GM23338 (cell line): ENCODE measurements around the gene DDX41. TPM values are rescaled to one million over a fixed set of nuclear protein-coding genes. Genes with fewer than 3 reads are reported as not detected.

ENCODE experiments used
- ATAC-seq: fragments of 200-7000 bp; cut with Tn5 transposase; 3 replicates; pipeline ENCODE4 v1.9.1; 2020
- DNase-seq: peaks from one replicate; pipeline ENCODE4 v3.0.0-alpha.2; 2015; ENCODE audit warnings: low spot score
- H2AFZ ChIP-seq: fragments of 200-600 bp; sonication (generic); 2 replicates; pipeline ENCODE4 v1.8.0; 2016; ENCODE audit warnings: antibody characterized with exemption, mild to moderate bottlenecking, moderate library complexity
- H3F3A ChIP-seq: fragments of 200-600 bp; sonication (generic); replicated peaks from 2 replicates; pipeline ENCODE4 v1.8.0; 2017; ENCODE audit warnings: antibody characterized with exemption, mixed run types, low read depth
- H3K27ac ChIP-seq: fragments of 200-600 bp; sonication (generic); 2 replicates; pipeline ENCODE4 v1.6.1; 2016; ENCODE audit warnings: low read depth
- H3K27me3 ChIP-seq: fragments of 200-600 bp; sonication (generic); 2 replicates; pipeline ENCODE4 v1.8.0; 2016; ENCODE audit warnings: mild to moderate bottlenecking, mixed run types, moderate library complexity; ENCODE audit not compliant: insufficient read depth
- H3K36me3 ChIP-seq: fragments of 200-600 bp; sonication (generic); 2 replicates; pipeline ENCODE4 v1.8.0; 2016; ENCODE audit warnings: mild to moderate bottlenecking; ENCODE audit not compliant: insufficient read depth
- H3K4me1 ChIP-seq: fragments of 200-600 bp; sonication (generic); 2 replicates; pipeline ENCODE4 v1.8.0; 2016; ENCODE audit warnings: mild to moderate bottlenecking, moderate library complexity; ENCODE audit not compliant: insufficient read depth
- H3K4me2 ChIP-seq: fragments of 200-600 bp; sonication (generic); 2 replicates; pipeline ENCODE4 v1.7.1; 2017; ENCODE audit warnings: mixed run types
- H3K4me3 ChIP-seq: fragments of 200-600 bp; sonication (generic); 2 replicates; pipeline ENCODE4 v1.6.1; 2016; ENCODE audit warnings: mixed run types
- H3K79me2 ChIP-seq: fragments of 200-600 bp; sonication (generic); replicated peaks from 2 replicates; pipeline ENCODE4 v1.8.0; 2017; ENCODE audit warnings: mild to moderate bottlenecking; ENCODE audit not compliant: insufficient read depth
- H3K9me2 ChIP-seq: fragments of 200-600 bp; sonication (generic); 2 replicates; pipeline ENCODE4 v1.8.0; 2017; ENCODE audit not compliant: insufficient read depth
- H4K20me1 ChIP-seq: fragments of 200-600 bp; sonication (generic); replicated peaks from 2 replicates; pipeline ENCODE4 v1.8.0; 2017; ENCODE audit warnings: mild to moderate bottlenecking; ENCODE audit not compliant: insufficient read depth
- H3K27ac Mint-ChIP-seq: 2 replicates; pipeline ENCODE4 v1.8.0; 2020; ENCODE audit warnings: inconsistent platforms, mild to moderate bottlenecking, moderate library complexity, mixed read lengths
- H3K27me3 Mint-ChIP-seq: 3 replicates; pipeline ENCODE4 v1.8.0; 2022; ENCODE audit warnings: low read depth, mild to moderate bottlenecking, moderate library complexity, mixed read lengths, inconsistent platforms; ENCODE audit not compliant: insufficient read depth, poor library complexity
- H3K36me3 Mint-ChIP-seq: 3 replicates; pipeline ENCODE4 v1.8.0; 2021; ENCODE audit warnings: low read depth, mild to moderate bottlenecking, inconsistent platforms, moderate library complexity, mixed read lengths
- H3K4me1 Mint-ChIP-seq: 3 replicates; pipeline ENCODE4 v1.8.0; 2020; ENCODE audit warnings: mild to moderate bottlenecking, inconsistent platforms, mixed read lengths
- H3K4me3 Mint-ChIP-seq: 3 replicates; pipeline ENCODE4 v1.8.0; 2021; ENCODE audit warnings: moderate library complexity, mild to moderate bottlenecking, inconsistent platforms, mixed read lengths
- H3K9me3 Mint-ChIP-seq: 3 replicates; pipeline ENCODE4 v1.8.0; 2020; ENCODE audit warnings: moderate library complexity, mild to moderate bottlenecking, inconsistent platforms, mixed read lengths
- CREB1 ChIP-seq: fragments of 250-450 bp; sonication (Bioruptor Pico); IDR thresholded peaks from 2 replicates; pipeline ENCODE4 v1.5.0; 2020; ENCODE audit warnings: low read depth, mild to moderate bottlenecking, moderate library complexity
- ETS1 ChIP-seq: IDR thresholded peaks from 2 replicates; pipeline ENCODE4 v1.6.1; 2016; ENCODE audit warnings: antibody characterized with exemption
- EZH2 ChIP-seq: fragments of 200-600 bp; sonication (generic); IDR thresholded peaks from one replicate; pipeline ENCODE4 v1.8.0; 2017; ENCODE audit warnings: antibody characterized with exemption, mild to moderate bottlenecking, low read depth; ENCODE audit not compliant: unreplicated experiment
- EZH2phosphoT487 ChIP-seq: fragments of 200-600 bp; sonication (generic); IDR thresholded peaks from one replicate; pipeline ENCODE4 v1.8.1; 2018; ENCODE audit warnings: antibody characterized with exemption; ENCODE audit not compliant: unreplicated experiment
- JUNB ChIP-seq: IDR thresholded peaks from one replicate; pipeline ENCODE4 v1.6.1; 2016; ENCODE audit warnings: antibody characterized with exemption; ENCODE audit not compliant: unreplicated experiment
- NANOG ChIP-seq: IDR thresholded peaks from 2 replicates; pipeline ENCODE4 v1.6.1; 2016; ENCODE audit warnings: antibody characterized with exemption, borderline replicate concordance
- POLR2AphosphoS5 ChIP-seq: IDR thresholded peaks from 2 replicates; pipeline ENCODE4 v1.6.1; 2016; ENCODE audit warnings: antibody characterized with exemption, low read depth
- STAT1 ChIP-seq: IDR thresholded peaks from one replicate; pipeline ENCODE4 v1.6.1; 2016; ENCODE audit warnings: antibody characterized with exemption; ENCODE audit not compliant: unreplicated experiment
- ZNF114 ChIP-seq: fragments of 250-450 bp; sonication (Bioruptor Pico); IDR thresholded peaks from 2 replicates; pipeline ENCODE4 v1.5.0; 2020; ENCODE audit warnings: mild to moderate bottlenecking, moderate library complexity
- ZNF331 ChIP-seq: fragments of 250-450 bp; sonication (Bioruptor Pico); IDR thresholded peaks from 2 replicates; pipeline ENCODE4 v1.5.0; 2020; ENCODE audit warnings: low read depth, mild to moderate bottlenecking, moderate library complexity
- polyA plus RNA-seq: library from polyadenylated mRNA; unstranded; fragments of >200 nt; fragmentation: Nextera tagmentation; extraction: Ambion mirVana; gene quantifications from 2 replicates; pipeline ENCODE4 v1.2.1, GENCODE V29; 2016
- total RNA-seq: library from RNA; depleted of rRNA; stranded (reverse); fragments of >200 nt; shearing (Covaris generic); gene quantifications from 2 replicates; pipeline ENCODE4 v1.2.3, GENCODE V29; 2014
- TF ChIP-seq, protein P1 (sequence below), 2 experiments: fragments of 200-600 bp in 1 of 2; sonication (generic) in 1 of 2; conservative IDR thresholded peaks; 2 replicates each; pipeline versions ENCODE4 v1.5.1 to v1.6.1; 2016 to 2017; ENCODE audit warnings: antibody characterized with exemption in 2 of 2, low read depth in 2 of 2, mild to moderate bottlenecking in 2 of 2, moderate library complexity in 1 of 2

Gene DDX41
- total and polyA plus RNA-seq, 2 experiments from 2014 or later = 67.1 to 139 TPM

GRCh38 chr5:177540438-177540837, 23.7 kb upstream of the DDX41 start:
- no peak overlapping the region for H3K27ac Mint-ChIP-seq
- no peak overlapping the region for H3K4me3 Mint-ChIP-seq
- Histone ChIP-seq H3K4me3 (no peak overlapping the region), H3K27me3 (no peaks in the 10 kb centered on the region), H4K20me1 (peaks cover 56% of the 10 kb centered on the region), H2AFZ (no peak overlapping the region), H3F3A (0 out of 2 replicates have a peak, but pooled peaks cover 14% of the 10 kb centered on the region), H3K27ac (no peak overlapping the region), H3K36me3 (peaks cover 7% of the 10 kb centered on the region), H3K4me2 (no peak overlapping the region), H3K9me2 (no peaks in the 10 kb centered on the region), H3K4me1 (no peaks in the 10 kb centered on the region), H3K79me2 (peaks cover 55% of the 10 kb centered on the region)
- peaks cover 27% of the 10 kb centered on the region for H3K36me3 Mint-ChIP-seq
- no peak for TF ChIP-seq POLR2AphosphoS5
- no peak for TF ChIP-seq EZH2
- TF ChIP-seq, protein P1, sequence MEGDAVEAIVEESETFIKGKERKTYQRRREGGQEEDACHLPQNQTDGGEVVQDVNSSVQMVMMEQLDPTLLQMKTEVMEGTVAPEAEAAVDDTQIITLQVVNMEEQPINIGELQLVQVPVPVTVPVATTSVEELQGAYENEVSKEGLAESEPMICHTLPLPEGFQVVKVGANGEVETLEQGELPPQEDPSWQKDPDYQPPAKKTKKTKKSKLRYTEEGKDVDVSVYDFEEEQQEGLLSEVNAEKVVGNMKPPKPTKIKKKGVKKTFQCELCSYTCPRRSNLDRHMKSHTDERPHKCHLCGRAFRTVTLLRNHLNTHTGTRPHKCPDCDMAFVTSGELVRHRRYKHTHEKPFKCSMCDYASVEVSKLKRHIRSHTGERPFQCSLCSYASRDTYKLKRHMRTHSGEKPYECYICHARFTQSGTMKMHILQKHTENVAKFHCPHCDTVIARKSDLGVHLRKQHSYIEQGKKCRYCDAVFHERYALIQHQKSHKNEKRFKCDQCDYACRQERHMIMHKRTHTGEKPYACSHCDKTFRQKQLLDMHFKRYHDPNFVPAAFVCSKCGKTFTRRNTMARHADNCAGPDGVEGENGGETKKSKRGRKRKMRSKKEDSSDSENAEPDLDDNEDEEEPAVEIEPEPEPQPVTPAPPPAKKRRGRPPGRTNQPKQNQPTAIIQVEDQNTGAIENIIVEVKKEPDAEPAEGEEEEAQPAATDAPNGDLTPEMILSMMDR (conservative IDR thresholded peaks at IDR 0.05; ENCODE audit: low read depth in 2 of 2) = no peak
- no peak for TF ChIP-seq EZH2phosphoT487
- no peak for TF ChIP-seq CREB1 (CRISPR knock-in tag)
- TF ChIP-seq JUNB = no peak
- TF ChIP-seq ETS1 = no peak
- TF ChIP-seq NANOG = no peak
- TF ChIP-seq STAT1 = no peak
- TF ChIP-seq ZNF331 (CRISPR knock-in tag) = no peak
- ATAC-seq (no peak), DNase-seq (no peak)
- H3K4me1 Mint-ChIP-seq = peaks cover 3% of the 10 kb centered on the region; the same call in 2 of the 3 replicates
- no peaks in the 10 kb centered on the region for H3K9me3 Mint-ChIP-seq
- H3K27me3 Mint-ChIP-seq = peaks cover 2% of the 10 kb centered on the region

DNA sequence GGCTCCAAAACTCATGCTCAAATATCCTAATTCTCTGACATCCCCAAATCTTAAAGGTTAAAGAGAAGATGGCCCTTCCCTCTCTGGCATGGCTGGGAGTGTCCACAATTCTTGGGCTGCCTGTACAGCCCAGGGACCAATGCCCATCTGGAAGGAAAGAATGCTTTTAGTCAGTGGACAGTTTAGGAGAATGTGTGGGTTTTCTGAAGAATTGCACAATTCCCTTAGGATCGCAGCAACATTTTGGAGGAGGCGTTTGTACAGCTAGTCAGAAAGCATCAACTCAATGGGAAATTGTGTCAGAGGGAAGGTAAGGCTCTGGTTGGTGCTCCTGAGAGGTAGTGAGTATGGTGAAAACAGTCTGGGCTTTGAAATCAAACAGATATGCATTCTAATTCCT, 22.6 kb upstream of the DDX41 start:
- Histone ChIP-seq H3K4me3 (no peak overlapping the region), H3F3A (0 out of 2 replicates have a peak, but pooled peaks cover 14% of the 10 kb centered on the region), H4K20me1 (peaks cover 59% of the 10 kb centered on the region), H3K4me2 (no peak overlapping the region), H3K27me3 (no peaks in the 10 kb centered on the region), H3K9me2 (no peaks in the 10 kb centered on the region), H2AFZ (no peak overlapping the region), H3K79me2 (peaks cover 44% of the 10 kb centered on the region), H3K27ac (no peak overlapping the region), H3K4me1 (no peaks in the 10 kb centered on the region), H3K36me3 (peaks cover 7% of the 10 kb centered on the region)
- no peaks in the 10 kb centered on the region for H3K9me3 Mint-ChIP-seq
- ATAC-seq = no peak
- TF ChIP-seq ETS1 (no peak), POLR2AphosphoS5 (no peak), EZH2phosphoT487 (no peak), ZNF114 (no peak), CREB1 (CRISPR knock-in tag) (no peak)
- TF ChIP-seq, protein P1 (conservative IDR thresholded peaks at IDR 0.05; ENCODE audit: low read depth in 2 of 2) = no peak
- no peak overlapping the region for H3K27ac Mint-ChIP-seq
- H3K27me3 Mint-ChIP-seq = peaks cover 2% of the 10 kb centered on the region
- DNase-seq = no peak
- peaks cover 3% of the 10 kb centered on the region; the same call in 2 of the 3 replicates for H3K4me1 Mint-ChIP-seq
- no peak overlapping the region for H3K4me3 Mint-ChIP-seq
- H3K36me3 Mint-ChIP-seq = peaks cover 31% of the 10 kb centered on the region
